GM06990 (cell line): Measurements from ENCODE around the gene MRPL23.

Source experiments
- DNase-seq: peaks from one replicate; pipeline ENCODE4 v3.0.0-alpha.2; 2011; ENCODE audit not compliant: insufficient read length; ENCODE audit errors: extremely low read depth
- H3K27me3 ChIP-seq: replicated peaks from 2 replicates; pipeline ENCODE4 v1.6.0; 2011; ENCODE audit warnings: low read length; ENCODE audit not compliant: control insufficient read depth, insufficient read depth
- H3K36me3 ChIP-seq: 2 replicates; pipeline ENCODE4 v1.5.1; 2011; ENCODE audit warnings: low read length; ENCODE audit not compliant: control insufficient read depth, insufficient read depth
- H3K4me3 ChIP-seq: replicated peaks from 2 replicates; pipeline ENCODE4 v1.5.1; 2011; ENCODE audit warnings: low read depth, mild to moderate bottlenecking, control low read depth, low read length
- TF ChIP-seq, protein P1 (sequence below): IDR thresholded peaks from 2 replicates; pipeline ENCODE4 v1.5.1; 2011; ENCODE audit warnings: low read length, control low read depth, mild to moderate bottlenecking, inconsistent platforms; ENCODE audit not compliant: insufficient read depth, poor library complexity, severe bottlenecking

The MRPL23 gene

DNA sequence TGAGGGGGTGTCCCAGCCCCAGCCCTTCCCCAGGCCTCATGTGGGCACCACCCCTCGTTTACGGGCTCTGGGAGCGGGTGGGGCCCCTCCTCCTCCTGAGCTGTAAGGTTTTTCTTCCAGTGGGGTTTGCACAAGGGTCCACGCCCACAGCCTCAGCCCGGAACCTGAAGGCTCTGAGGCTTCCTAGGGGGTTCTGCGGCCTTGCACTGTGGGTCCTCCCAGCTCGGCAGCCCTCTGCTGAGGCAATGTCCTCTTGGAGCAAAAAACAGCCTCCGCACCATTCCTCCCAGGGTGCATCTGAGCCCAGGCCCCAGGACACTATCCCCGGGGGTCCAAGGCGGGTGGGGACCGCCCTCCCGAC lies 36.4 kb downstream of the MRPL23 start:
- Histone ChIP-seq H3K4me3 (no peak overlapping the region), H3K36me3 (no peaks in the 10 kb centered on the region), H3K27me3 (no peaks in the 10 kb centered on the region)
- no peak for DNase-seq
- TF ChIP-seq, protein P1, sequence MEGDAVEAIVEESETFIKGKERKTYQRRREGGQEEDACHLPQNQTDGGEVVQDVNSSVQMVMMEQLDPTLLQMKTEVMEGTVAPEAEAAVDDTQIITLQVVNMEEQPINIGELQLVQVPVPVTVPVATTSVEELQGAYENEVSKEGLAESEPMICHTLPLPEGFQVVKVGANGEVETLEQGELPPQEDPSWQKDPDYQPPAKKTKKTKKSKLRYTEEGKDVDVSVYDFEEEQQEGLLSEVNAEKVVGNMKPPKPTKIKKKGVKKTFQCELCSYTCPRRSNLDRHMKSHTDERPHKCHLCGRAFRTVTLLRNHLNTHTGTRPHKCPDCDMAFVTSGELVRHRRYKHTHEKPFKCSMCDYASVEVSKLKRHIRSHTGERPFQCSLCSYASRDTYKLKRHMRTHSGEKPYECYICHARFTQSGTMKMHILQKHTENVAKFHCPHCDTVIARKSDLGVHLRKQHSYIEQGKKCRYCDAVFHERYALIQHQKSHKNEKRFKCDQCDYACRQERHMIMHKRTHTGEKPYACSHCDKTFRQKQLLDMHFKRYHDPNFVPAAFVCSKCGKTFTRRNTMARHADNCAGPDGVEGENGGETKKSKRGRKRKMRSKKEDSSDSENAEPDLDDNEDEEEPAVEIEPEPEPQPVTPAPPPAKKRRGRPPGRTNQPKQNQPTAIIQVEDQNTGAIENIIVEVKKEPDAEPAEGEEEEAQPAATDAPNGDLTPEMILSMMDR = no peak

DNA sequence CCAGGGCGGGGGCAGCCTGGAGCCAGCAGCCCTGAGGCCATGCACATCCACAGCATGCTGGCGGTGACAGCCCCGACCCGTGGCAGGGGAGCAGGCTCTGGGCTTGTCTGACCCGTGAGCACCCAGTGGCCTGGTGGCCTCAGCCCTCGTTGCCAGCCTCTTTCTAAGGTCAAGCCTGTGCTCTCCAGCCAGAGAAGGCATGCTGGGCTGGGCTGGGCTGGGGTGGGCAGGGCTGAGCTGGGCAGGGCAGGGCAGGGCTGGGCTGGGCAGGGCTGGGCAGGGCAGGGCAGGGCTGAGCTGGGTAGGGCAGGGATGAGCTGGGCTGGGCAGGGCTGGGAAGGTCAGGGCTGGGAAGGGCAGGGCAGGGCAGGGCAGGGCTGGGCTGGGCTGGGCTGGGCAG lies 39.9 kb downstream of the MRPL23 start:
- TF ChIP-seq, protein P1 = no peak
- no peaks in the 10 kb centered on the region for H3K36me3 ChIP-seq
- DNase-seq = no peak
- H3K27me3 ChIP-seq = no peaks in the 10 kb centered on the region
- no peak overlapping the region for H3K4me3 ChIP-seq

DNA sequence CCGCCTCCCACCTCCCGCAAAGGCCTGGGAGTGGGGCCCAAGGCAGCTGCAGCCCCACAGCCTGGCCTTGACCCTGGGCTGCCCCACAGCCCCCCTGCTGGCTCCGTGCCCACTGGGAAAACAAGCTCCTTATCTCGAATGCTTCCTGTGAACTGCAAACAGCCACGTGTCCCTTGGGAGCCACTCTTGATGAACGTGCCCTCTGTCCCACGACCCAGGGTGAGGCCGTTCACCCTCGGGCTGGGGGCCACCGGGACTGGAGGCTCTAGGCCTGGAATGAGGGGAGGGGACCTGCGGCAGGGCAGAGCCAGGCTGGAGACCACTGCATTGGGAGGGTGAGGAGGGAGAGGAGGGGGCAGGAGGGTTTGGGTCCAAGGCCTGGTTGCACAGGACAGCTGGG lies 41.0 kb downstream of the MRPL23 start:
- no peaks in the 10 kb centered on the region for H3K27me3 ChIP-seq
- TF ChIP-seq, protein P1 = no peak

DNA sequence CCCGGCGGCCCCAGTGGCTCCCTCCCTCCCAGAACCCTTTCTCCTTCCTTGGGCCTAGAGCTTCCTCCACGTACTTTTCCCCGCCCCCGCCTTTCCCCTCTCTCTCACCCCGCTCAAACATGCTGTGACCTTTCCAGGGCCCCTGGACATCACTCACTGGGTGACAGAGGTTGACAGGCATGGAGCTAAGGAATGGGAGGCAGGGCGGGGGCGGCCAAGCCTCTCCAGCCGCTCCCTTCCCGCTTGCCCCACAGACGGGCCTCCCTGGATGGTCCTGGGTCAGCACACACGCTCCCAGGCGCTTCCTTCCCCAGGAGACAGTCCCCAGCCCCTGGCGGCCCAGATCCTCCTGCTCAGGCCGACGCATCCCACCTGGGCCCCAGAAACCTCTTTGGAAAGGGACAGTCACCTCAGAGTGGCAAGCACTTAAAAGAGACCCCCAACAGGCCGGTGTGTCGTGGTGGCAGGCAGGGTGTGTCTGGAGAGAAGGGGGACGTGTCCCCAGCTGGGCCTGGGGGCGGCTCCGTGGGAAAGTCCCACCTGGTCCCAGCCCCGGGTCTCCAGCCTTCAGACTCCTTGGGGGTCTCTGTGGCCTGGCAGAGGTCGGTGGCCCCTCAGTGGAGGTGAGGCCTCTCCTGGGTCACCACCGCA lies 41.7 kb downstream of the MRPL23 start:
- no peaks in the 10 kb centered on the region for H3K36me3 ChIP-seq
- H3K4me3 ChIP-seq = no peak overlapping the region
- H3K27me3 ChIP-seq = no peaks in the 10 kb centered on the region
- TF ChIP-seq, protein P1 = no peak
- DNase-seq = no peak

More for the DNA sequence above, 41.0 kb downstream of the MRPL23 start:
- DNase-seq = no peak
- Histone ChIP-seq H3K4me3 (no peak overlapping the region), H3K36me3 (no peaks in the 10 kb centered on the region)

DNA sequence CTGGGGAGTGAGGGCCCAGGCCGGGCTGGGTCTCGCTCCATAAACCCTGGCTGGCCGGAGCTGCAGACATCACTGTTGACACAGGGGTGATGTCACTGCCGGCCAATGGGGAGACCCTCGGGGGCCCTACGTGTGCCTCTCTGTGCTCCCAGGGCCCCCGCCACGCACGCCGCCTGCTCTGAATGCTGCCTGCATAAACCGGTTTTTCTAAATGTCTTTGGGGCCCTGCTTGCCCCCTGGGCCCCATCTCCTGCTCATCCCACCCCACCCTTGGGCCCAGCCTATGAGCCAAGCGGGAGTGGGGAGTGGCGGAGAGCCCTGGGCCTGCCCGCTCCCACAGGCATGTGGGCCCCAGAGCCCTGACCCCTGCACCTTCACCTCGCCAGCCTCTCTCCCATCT lies 42.8 kb downstream of the MRPL23 start:
- H3K4me3 ChIP-seq = no peak overlapping the region
- TF ChIP-seq, protein P1 = no peak
- no peaks in the 10 kb centered on the region for H3K36me3 ChIP-seq
- no peaks in the 10 kb centered on the region for H3K27me3 ChIP-seq
- no peak for DNase-seq
